GM12878 (cell line): ENCODE results near the gene ARF3. TPM values are rescaled to one million over a fixed set of nuclear protein-coding genes. Genes with fewer than 3 reads are reported as not detected.

Experiments used
- ATF3 ChIP-seq: IDR thresholded peaks from 2 replicates; pipeline ENCODE4 v1.6.1; 2011; ENCODE audit warnings: low read depth, mild to moderate bottlenecking, low read length, moderate library complexity, borderline replicate concordance; ENCODE audit errors: extremely low read depth
- CBX5 ChIP-seq: sonication (generic); IDR thresholded peaks from 2 replicates; pipeline ENCODE4 v1.6.1; 2016; ENCODE audit warnings: low read depth, moderate library complexity, mild to moderate bottlenecking, inconsistent platforms
- CEBPZ ChIP-seq: fragments of 150-350 bp; IDR thresholded peaks from 2 replicates; pipeline ENCODE4 v1.6.1; 2016; ENCODE audit warnings: low read depth, low read length
- DPF2 ChIP-seq: fragments of 450-650 bp; IDR thresholded peaks from 2 replicates; pipeline ENCODE4 v1.6.1; 2017; ENCODE audit warnings: mild to moderate bottlenecking
- EGR1 ChIP-seq, 2 experiments: IDR thresholded peaks; 1 replicate in 1 of 2; 2 replicates in 1 of 2; pipeline ENCODE4 v1.6.1; 2011 to 2012; ENCODE audit warnings: low read depth in 2 of 2, low read length in 2 of 2, borderline replicate concordance in 1 of 2, mild to moderate bottlenecking in 1 of 2, moderate library complexity in 1 of 2
- EP300 ChIP-seq, 2 experiments: fragments of 150-350 bp in 1 of 2; IDR thresholded peaks; 2 replicates each; pipeline ENCODE4 v1.6.1; 2011 to 2012; ENCODE audit warnings: low read depth in 2 of 2, low read length in 2 of 2, borderline replicate concordance in 1 of 2, improper control_type of control experiment in 1 of 2, inconsistent platforms in 1 of 2; ENCODE audit not compliant: control insufficient read depth in 1 of 2
- HSF1 ChIP-seq: fragments of 150-350 bp; IDR thresholded peaks from 2 replicates; pipeline ENCODE4 v1.6.1; 2014; ENCODE audit warnings: mild to moderate bottlenecking, low read depth, low read length
- LARP7 ChIP-seq: fragments of 450-650 bp; IDR thresholded peaks from 2 replicates; pipeline ENCODE4 v1.6.1; 2017; ENCODE audit warnings: mild to moderate bottlenecking
- MLLT1 ChIP-seq: fragments of 450-650 bp; IDR thresholded peaks from 2 replicates; pipeline ENCODE4 v1.6.1; 2016; ENCODE audit warnings: mild to moderate bottlenecking
- NFYA ChIP-seq: IDR thresholded peaks from 2 replicates; pipeline ENCODE4 v1.6.1; 2011; ENCODE audit warnings: low read depth, mild to moderate bottlenecking, low read length, improper control_type of control experiment, borderline replicate concordance
- NR2F1 ChIP-seq: fragments of 450-650 bp; conservative IDR thresholded peaks from 2 replicates; pipeline ENCODE4 v1.6.1; 2017; ENCODE audit warnings: mild to moderate bottlenecking
- RB1 ChIP-seq: fragments of 450-650 bp; formaldehyde crosslinking; IDR thresholded peaks from 2 replicates; pipeline ENCODE4 v1.6.1; 2017; ENCODE audit warnings: mild to moderate bottlenecking, borderline replicate concordance
- TAF1 ChIP-seq: IDR thresholded peaks from 2 replicates; pipeline ENCODE4 v1.6.1; 2011; ENCODE audit warnings: mild to moderate bottlenecking, low read depth, low read length, borderline replicate concordance
- TCF12 ChIP-seq: IDR thresholded peaks from 2 replicates; pipeline ENCODE4 v1.6.1; 2011; ENCODE audit warnings: low read depth, mild to moderate bottlenecking, low read length
- TCF3 ChIP-seq: IDR thresholded peaks from 2 replicates; pipeline ENCODE4 v1.6.1; 2012; ENCODE audit warnings: low read depth, mild to moderate bottlenecking, low read length, borderline replicate concordance; ENCODE audit not compliant: insufficient read depth
- TCF7 ChIP-seq: IDR thresholded peaks from 2 replicates; pipeline ENCODE4 v1.6.1; 2014; ENCODE audit warnings: antibody characterized with exemption, borderline replicate concordance
- YBX1 ChIP-seq: fragments of 450-650 bp; IDR thresholded peaks from 2 replicates; pipeline ENCODE4 v1.6.1; 2016; ENCODE audit warnings: antibody characterized with exemption
- ZBTB4 ChIP-seq: fragments of 450-650 bp; formaldehyde crosslinking; IDR thresholded peaks from 2 replicates; pipeline ENCODE4 v1.4.0; 2022; ENCODE audit warnings: mild to moderate bottlenecking, moderate library complexity
- polyA plus RNA-seq, 11 experiments: library from polyadenylated mRNA; depleted of rRNA in 4 of 11; unstranded in 6 of 11; stranded (reverse) in 5 of 11; fragments of >200 nt; fragmentation: Nextera tagmentation in 4 of 11; fragmentation: Illumina TruSeq in 1 of 11; extraction: Ambion mirVana in 4 of 11; extraction: Trizol in 1 of 11; gene quantifications; 1 replicate in 1 of 11; 2 replicates in 10 of 11; pipeline versions ENCODE4 v1.2.1 to v1.2.3, GENCODE V29; 2011 to 2016; ENCODE audit warnings: inconsistent platforms in 2 of 11, missing spikeins in 2 of 11, low read depth in 1 of 11
- total RNA-seq, 4 experiments: library from RNA; depleted of rRNA in 3 of 4; stranded (reverse); fragments of >200 nt in 3 of 4; fragmentation: Illumina TruSeq in 1 of 4; extraction: Trizol in 1 of 4; gene quantifications; 2 replicates each; pipeline versions ENCODE4 v1.2.1 to v1.2.3, GENCODE V29; 2013 to 2021

ARF3 gene
- total and polyA plus RNA-seq, 10 of the 15 experiments (the other 5 are each of a cell fraction or from before 2014, with no cell fraction given), result 8.7 to 263 (median 74.4) TPM

GRCh38 chr12:48997719-48998496 is 40.6 kb upstream of the ARF3 start (continued):
- TF ChIP-seq NR2F1, result peak; percentile 40; the same call in 1 of the 2 replicates
- TF ChIP-seq TCF12, result no peak
- peak in 1 of 2 experiments; percentile 86; a peak in 2 of 3 replicates for TF ChIP-seq EGR1 (IDR thresholded peaks at IDR 0.05; ENCODE audit: borderline replicate concordance in 1 of 2, low read depth in 2 of 2, low read length in 2 of 2)
- TF ChIP-seq HSF1, result no peak
- TF ChIP-seq MLLT1, result no peak
- TF ChIP-seq LARP7, result 0 out of 2 replicates have a peak, but pooled peaks have one; percentile 56
- no peak for TF ChIP-seq ATF3
- no peak for TF ChIP-seq EP300 (IDR thresholded peaks at IDR 0.05; ENCODE audit: borderline replicate concordance in 1 of 2, control insufficient read depth in 1 of 2, low read depth in 2 of 2, low read length in 2 of 2)
- no peak for TF ChIP-seq ZBTB4
- TF ChIP-seq DPF2, result peak; percentile 65
- TF ChIP-seq TCF7, result no peak
- no peak for TF ChIP-seq CEBPZ
- TF ChIP-seq YBX1, result no peak
- TF ChIP-seq TCF3, result 0 out of 2 replicates have a peak, but pooled peaks have one; percentile 12
- no peak for TF ChIP-seq TAF1
- TF ChIP-seq NFYA, result no peak
- no peak for TF ChIP-seq RB1
- TF ChIP-seq CBX5, result no peak
